Activated B cell treated with CpG ODN at 0.5 μM for 24 hours (primary cell): ENCODE results near the gene CDH15. TPM values are rescaled to one million over a fixed set of nuclear protein-coding genes. Genes with fewer than 3 reads are reported as not detected.
A peak's percentile ranks its signal among the peaks of the same experiment; 100 is the strongest.
"Not testable (repeated sequence)": the region's sequence is repeated elsewhere in the genome, so short reads cannot be mapped to it uniquely, and the experiment has no call there.

Experiments used
- ATAC-seq: fragments of 200-7000 bp; cut with Tn5 transposase; one replicate; pipeline ENCODE4 v1.10.0; 2021; ENCODE audit warnings: low read depth, mild to moderate bottlenecking, moderate library complexity
- CTCF ChIA-PET: fragments of 350-600 bp; sonication (Branson Sonifier 250); formaldehyde crosslinking; loops from one replicate; lab custom pipeline; 2021; ENCODE audit warnings: antibody characterized with exemption; lab: Charles Lee
- POLR2A ChIA-PET: fragments of 350-600 bp; sonication (Branson Sonifier 250); formaldehyde crosslinking; loops from one replicate; lab custom pipeline; 2021; ENCODE audit warnings: antibody characterized with exemption; lab: Charles Lee
- DNase-seq: peaks from one replicate; pipeline ENCODE4 v3.0.0; 2022
- H3K27ac Mint-ChIP-seq: one replicate; pipeline ENCODE4 v1.8.0; 2020; ENCODE audit warnings: mixed read lengths
- H3K27me3 Mint-ChIP-seq: one replicate; pipeline ENCODE4 v1.8.0; 2021; ENCODE audit warnings: mixed read lengths
- H3K36me3 Mint-ChIP-seq: one replicate; pipeline ENCODE4 v1.8.0; 2021; ENCODE audit warnings: low read depth, mixed read lengths
- H3K4me1 Mint-ChIP-seq: one replicate; pipeline ENCODE4 v1.8.0; 2021; ENCODE audit warnings: mixed read lengths
- H3K4me3 Mint-ChIP-seq: one replicate; pipeline ENCODE4 v1.8.0; 2020; ENCODE audit warnings: mild to moderate bottlenecking, mixed read lengths
- H3K9me3 Mint-ChIP-seq: one replicate; pipeline ENCODE4 v1.8.0; 2020; ENCODE audit warnings: mixed read lengths
- CTCF ChIP-seq: fragments of 200-600 bp; IDR thresholded peaks from one replicate; pipeline ENCODE4 v1.8.0; 2022; ENCODE audit warnings: antibody characterized with exemption, mild to moderate bottlenecking
- intact Hi-C: fragments of 100-400 bp; cut with micrococcal nuclease; formaldehyde crosslinking; loops from one replicate; pipeline ENCODE4 v1.15.1; 2024
- total RNA-seq: library from RNA; stranded (reverse); gene quantifications from 2 replicates; pipeline ENCODE4 v1.2.3, GENCODE V29; 2022

Gene CDH15
- total RNA-seq, 1 donor from 2014 or later: not detected

DNA sequence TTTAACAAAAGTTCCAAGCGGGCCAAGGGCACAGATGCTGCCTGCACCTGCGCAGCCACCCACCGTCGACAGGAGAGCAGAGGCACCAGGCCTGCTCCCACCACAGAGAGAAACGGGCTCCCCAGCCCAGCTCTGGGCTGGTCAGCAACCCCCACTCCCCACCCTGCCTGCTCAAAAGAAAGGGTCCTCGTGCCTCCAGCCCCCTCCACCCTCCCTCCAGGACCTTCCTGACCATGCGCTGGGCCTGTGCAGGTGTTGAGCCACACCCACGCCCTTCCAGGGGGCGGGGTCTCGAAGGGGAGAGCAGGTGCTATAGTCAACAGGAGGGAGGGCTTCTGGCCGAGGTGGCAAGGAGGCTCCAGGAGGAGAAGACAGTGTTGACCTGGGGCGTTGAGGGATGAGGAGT, 71.2 kb downstream of the CDH15 start:
- Mint-ChIP-seq H3K27ac (no peak overlapping the region), H3K27me3 (no peaks in the 10 kb centered on the region), H3K4me1 (peaks cover 30% of the 10 kb centered on the region), H3K9me3 (no peaks in the 10 kb centered on the region), H3K4me3 (peak overlapping the region; percentile 24), H3K36me3 (peaks cover 3% of the 10 kb centered on the region)
- ChIA-PET CTCF (no interaction called here), POLR2A (no interaction called here)
- ATAC-seq (no peak), DNase-seq (no peak)
- TF ChIP-seq CTCF: no peak
- intact Hi-C loops: loop anchor here (5.0 to 10.0 kb wide), 2 partner anchors 480 to 1288 kb away; partner anchors contain the start of genes BANP, VPS9D1 and ZNF276

- Mint-ChIP-seq H3K36me3 (peaks cover 3% of the 10 kb centered on the region), H3K4me1 (peaks cover 31% of the 10 kb centered on the region), H3K4me3 (no peak overlapping the region), H3K27ac (no peak overlapping the region), H3K9me3 (no peaks in the 10 kb centered on the region), H3K27me3 (no peaks in the 10 kb centered on the region)
- ATAC-seq (no peak), DNase-seq (no peak)
- POLR2A ChIA-PET: interaction anchor here (0.6 kb wide), 1 partner anchor 97 kb away, joined by 4 read pairs; no protein-coding TSS in a partner anchor
- CTCF ChIA-PET: no interaction called here
- no peak for TF ChIP-seq CTCF
- intact Hi-C loops: loop anchor here (5.0 to 10.0 kb wide), 2 partner anchors 479 to 1289 kb away; partner anchors contain the start of genes BANP, VPS9D1 and ZNF276
These were observed 72.1 kb downstream of the CDH15 start for GRCh38 chr16:89243664-89244063.

- CTCF ChIA-PET, ATAC-seq, H3K9me3 Mint-ChIP-seq, DNase-seq, H3K36me3 Mint-ChIP-seq, H3K27me3 Mint-ChIP-seq, H3K4me3 Mint-ChIP-seq, H3K27ac Mint-ChIP-seq, POLR2A ChIA-PET: not testable (repeated sequence)
- peaks cover 31% of the 10 kb centered on the region for H3K4me1 Mint-ChIP-seq
- intact Hi-C loops: loop anchor here (5.0 to 10.0 kb wide), 2 partner anchors 478 to 1289 kb away; partner anchors contain the start of genes BANP, VPS9D1 and ZNF276
These were observed 72.7 kb downstream of the CDH15 start for GRCh38 chr16:89244264-89244663.

GRCh38 chr16:89244754-89245153, 73.2 kb downstream of the CDH15 start:
- ATAC-seq: no peak
- ChIA-PET POLR2A (no interaction called here), CTCF (no interaction called here)

More at GRCh38 chr16:89244754-89245153, 73.2 kb downstream of the CDH15 start:
- Mint-ChIP-seq H3K4me1 (peaks cover 30% of the 10 kb centered on the region), H3K9me3 (peaks cover under 1% of the 10 kb centered on the region), H3K36me3 (peaks cover 3% of the 10 kb centered on the region), H3K27ac (no peak overlapping the region), H3K4me3 (no peak overlapping the region), H3K27me3 (no peaks in the 10 kb centered on the region)
- no peak for DNase-seq
- TF ChIP-seq CTCF: no peak
- intact Hi-C loops: loop anchor here (5.0 to 10.0 kb wide), 2 partner anchors 478 to 1290 kb away; partner anchors contain the start of genes BANP, VPS9D1 and ZNF276

Other genes with a start within 250 kb of the CDH15 start
- gene CBFA2T3, start 194.5 kb upstream of the CDH15 start, total RNA-seq: 50.8 and 63.3 TPM in 2 replicates
- gene ACSF3, start 77.9 kb upstream of the CDH15 start, total RNA-seq: 59.6 and 78.0 TPM in 2 replicates
- gene SLC22A31, start 28.8 kb downstream of the CDH15 start, total RNA-seq: not detected in 2 replicates
- gene ZNF778, start 46.0 kb downstream of the CDH15 start, total RNA-seq: 7.2 and 11.4 TPM in 2 replicates